GM23338 (cell line): ENCODE data around the gene GSG1.

Source experiments
- EZH2 ChIP-seq: fragments of 200-600 bp; sonication (generic); IDR thresholded peaks from one replicate; pipeline ENCODE4 v1.8.0; 2017; ENCODE audit warnings: antibody characterized with exemption, mild to moderate bottlenecking, low read depth; ENCODE audit not compliant: unreplicated experiment
- JUNB ChIP-seq: IDR thresholded peaks from one replicate; pipeline ENCODE4 v1.6.1; 2016; ENCODE audit warnings: antibody characterized with exemption; ENCODE audit not compliant: unreplicated experiment
- TF ChIP-seq, protein P1 (sequence below), 2 experiments: fragments of 200-600 bp in 1 of 2; sonication (generic) in 1 of 2; conservative IDR thresholded peaks; 2 replicates each; pipeline versions ENCODE4 v1.5.1 to v1.6.1; 2016 to 2017; ENCODE audit warnings: antibody characterized with exemption in 2 of 2, low read depth in 2 of 2, mild to moderate bottlenecking in 2 of 2, moderate library complexity in 1 of 2

DNA sequence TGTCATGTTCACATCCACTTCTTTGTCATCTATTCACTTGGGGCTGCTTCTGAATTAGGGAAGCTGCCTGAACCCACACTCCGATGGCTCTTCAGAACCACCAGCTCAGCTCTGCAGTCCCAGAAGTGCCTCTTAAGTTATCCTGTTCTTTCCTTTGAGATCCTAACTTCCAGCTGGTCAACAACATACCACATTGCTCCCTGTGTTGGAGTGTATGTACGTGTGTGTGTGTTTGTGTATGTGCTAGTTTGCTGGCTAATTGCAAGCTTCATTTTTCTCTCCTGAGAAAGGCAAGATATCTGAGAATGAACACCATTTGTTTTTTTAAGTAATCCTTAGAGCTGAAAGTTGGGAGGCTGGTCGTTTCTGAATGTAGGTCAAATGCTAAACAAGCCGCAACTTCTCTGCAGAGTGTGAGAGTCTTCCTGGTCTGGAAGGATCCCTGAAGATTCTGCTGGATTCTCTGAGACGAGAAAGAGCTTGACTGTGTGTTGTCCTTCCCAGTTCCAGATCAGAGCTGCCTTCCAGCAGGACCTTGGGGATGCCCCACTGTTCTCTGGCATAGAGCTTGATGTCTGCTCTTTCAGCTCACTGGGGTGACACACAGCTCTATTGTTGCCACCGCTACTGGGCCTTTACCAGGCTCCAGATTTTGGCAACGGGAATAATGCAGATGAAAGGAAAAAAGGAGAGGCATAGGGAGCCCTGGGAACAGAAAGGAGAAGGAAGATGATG is 839 bp downstream of the GSG1 start:
- TF ChIP-seq EZH2 = no peak
- TF ChIP-seq, protein P1, sequence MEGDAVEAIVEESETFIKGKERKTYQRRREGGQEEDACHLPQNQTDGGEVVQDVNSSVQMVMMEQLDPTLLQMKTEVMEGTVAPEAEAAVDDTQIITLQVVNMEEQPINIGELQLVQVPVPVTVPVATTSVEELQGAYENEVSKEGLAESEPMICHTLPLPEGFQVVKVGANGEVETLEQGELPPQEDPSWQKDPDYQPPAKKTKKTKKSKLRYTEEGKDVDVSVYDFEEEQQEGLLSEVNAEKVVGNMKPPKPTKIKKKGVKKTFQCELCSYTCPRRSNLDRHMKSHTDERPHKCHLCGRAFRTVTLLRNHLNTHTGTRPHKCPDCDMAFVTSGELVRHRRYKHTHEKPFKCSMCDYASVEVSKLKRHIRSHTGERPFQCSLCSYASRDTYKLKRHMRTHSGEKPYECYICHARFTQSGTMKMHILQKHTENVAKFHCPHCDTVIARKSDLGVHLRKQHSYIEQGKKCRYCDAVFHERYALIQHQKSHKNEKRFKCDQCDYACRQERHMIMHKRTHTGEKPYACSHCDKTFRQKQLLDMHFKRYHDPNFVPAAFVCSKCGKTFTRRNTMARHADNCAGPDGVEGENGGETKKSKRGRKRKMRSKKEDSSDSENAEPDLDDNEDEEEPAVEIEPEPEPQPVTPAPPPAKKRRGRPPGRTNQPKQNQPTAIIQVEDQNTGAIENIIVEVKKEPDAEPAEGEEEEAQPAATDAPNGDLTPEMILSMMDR (conservative IDR thresholded peaks at IDR 0.05; ENCODE audit: low read depth in 2 of 2) = no peak
- no peak for TF ChIP-seq JUNB
